ENCODE results near the gene CRYGA. TPM values are rescaled to one million over a fixed set of nuclear protein-coding genes. Genes with fewer than 3 reads are reported as not detected.

CRYGA gene
- total and polyA plus RNA-seq, 2 donors (not counting 3 experiments of a cell fraction or from before 2014, with no cell fraction given) = not detected

Other genes starting within 250 kb of the CRYGA start
- gene PLEKHM3, start 138.1 kb downstream of the CRYGA start, total RNA-seq = 8.5 and 9.1 TPM in 2 replicates
- 2.8 and 3.1 TPM in 2 replicates for gene PLEKHM3, start 138.1 kb downstream of the CRYGA start, polyA plus RNA-seq
- not detected in 2 replicates for gene CRYGD, start 39.1 kb downstream of the CRYGA start, total RNA-seq
- gene CRYGD, start 39.1 kb downstream of the CRYGA start, polyA plus RNA-seq = not detected in 2 replicates
- not detected in 2 replicates for gene CRYGC, start 33.8 kb downstream of the CRYGA start, total RNA-seq
- not detected in 2 replicates for gene CRYGC, start 33.8 kb downstream of the CRYGA start, polyA plus RNA-seq
- gene CRYGB, start 17.4 kb downstream of the CRYGA start, total RNA-seq = not detected in 2 replicates
- gene CRYGB, start 17.4 kb downstream of the CRYGA start, polyA plus RNA-seq = not detected in 2 replicates
- gene C2orf80, start 26.4 kb upstream of the CRYGA start, total RNA-seq = not detected in 2 replicates
- not detected in 2 replicates for gene C2orf80, start 26.4 kb upstream of the CRYGA start, polyA plus RNA-seq
- gene IDH1, start 91.5 kb upstream of the CRYGA start, total RNA-seq = 107 and 124 TPM in 2 replicates
- 47.1 and 63.1 TPM in 2 replicates for gene IDH1, start 91.5 kb upstream of the CRYGA start, polyA plus RNA-seq
- 28.2 and 28.5 TPM in 2 replicates for gene PIKFYVE, start 102.7 kb upstream of the CRYGA start, total RNA-seq
- 7.2 and 9.0 TPM in 2 replicates for gene PIKFYVE, start 102.7 kb upstream of the CRYGA start, polyA plus RNA-seq
- gene PTH2R, start 243.2 kb upstream of the CRYGA start, total RNA-seq = not detected in 2 replicates
- not detected in 2 replicates for gene PTH2R, start 243.2 kb upstream of the CRYGA start, polyA plus RNA-seq

Data from endothelial cell of umbilical vein (primary cell).